ENCODE data around the gene HOXC5.
A peak's percentile ranks its signal among the peaks of the same experiment; 100 is the strongest.
"Not testable (repeated sequence)": the region's sequence is repeated elsewhere in the genome, so short reads cannot be mapped to it uniquely, and the experiment has no call there.

The HOXC5 gene

DNA sequence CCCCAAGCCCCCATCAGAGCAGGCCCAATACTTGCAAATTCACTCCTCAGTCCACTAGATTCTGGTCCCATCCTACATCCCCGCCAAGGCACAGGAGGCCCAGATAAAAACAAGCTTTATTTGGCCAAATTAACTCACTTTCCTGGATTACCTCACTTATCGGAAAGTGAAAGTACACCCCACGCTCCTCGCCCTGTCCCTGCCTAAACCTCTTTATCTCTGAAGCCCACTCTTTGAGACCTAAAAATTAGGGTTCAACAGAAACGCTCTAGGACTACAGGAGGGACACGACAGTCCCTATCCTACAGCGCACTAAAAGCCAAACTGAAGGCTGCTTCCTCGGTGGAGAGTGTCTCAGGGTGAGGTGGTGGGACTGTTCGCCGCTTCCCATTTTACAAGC lies 45.0 kb downstream of the HOXC5 start:
- DNase-seq, result not testable (repeated sequence)

DNA sequence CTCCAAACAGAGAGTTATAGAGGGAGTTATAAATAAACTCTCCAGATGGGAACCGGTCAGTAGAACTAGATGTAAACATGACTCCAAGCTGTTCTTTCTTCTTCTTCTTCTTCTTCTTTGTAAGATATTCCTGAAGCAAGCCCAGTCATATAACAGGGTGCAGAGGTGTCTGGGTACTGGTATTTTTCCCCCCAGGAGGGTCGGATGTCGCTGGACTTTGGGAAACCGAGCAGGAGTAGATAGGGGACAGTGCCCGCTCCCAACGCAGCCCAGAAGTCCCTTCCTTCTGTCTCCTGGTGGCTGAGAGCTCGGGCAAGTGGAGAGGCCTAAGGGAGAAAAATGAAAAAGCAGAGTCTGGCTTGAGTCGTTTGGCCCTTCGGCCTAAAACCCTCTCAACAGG lies 46.3 kb downstream of the HOXC5 start:
- not testable (repeated sequence) for DNase-seq

DNA sequence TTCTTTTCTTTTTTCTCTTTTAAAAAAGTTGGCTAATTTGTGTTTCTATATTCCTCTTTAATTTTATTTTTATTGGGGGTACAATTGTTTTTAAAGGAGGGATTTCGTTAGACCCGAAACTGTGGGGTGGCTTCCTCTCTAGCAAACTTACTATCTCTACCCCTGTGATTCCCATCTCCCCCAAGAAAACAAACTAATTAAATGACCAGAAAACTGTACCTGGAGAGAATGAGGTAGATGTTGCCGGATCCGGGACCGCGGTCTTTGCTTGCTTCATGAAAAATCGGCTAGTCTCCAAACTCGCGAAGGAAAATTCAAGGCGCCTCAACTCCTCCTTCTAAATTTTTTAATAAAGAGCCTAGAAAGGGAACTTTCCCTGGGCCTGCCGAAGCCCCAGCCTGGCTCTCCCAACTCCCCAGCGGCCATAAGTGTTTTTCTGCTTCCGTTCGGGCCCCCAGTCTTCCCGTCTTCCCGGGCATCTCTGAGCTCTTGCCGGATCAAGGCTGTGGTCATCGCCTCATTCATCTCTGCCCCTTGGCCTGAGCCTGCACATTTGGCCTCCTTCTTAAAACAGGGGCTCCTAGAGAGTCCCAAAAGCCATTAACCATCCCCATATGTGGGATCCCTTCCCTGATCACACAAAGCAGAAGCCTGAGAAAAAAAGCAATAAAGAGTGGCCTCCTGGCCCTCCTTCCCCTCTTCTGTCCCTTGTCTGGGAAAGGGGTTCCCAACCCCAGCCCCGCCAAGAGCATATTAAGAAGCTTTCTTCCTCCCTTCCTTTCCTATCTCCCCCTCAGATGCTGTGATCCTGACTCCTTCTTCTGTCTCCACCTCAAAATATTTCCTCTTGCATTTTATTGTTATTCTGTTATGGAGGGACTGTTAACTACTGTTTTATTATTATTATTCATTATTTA lies 47.4 kb downstream of the HOXC5 start:
- DNase-seq, result not testable (repeated sequence)

DNA sequence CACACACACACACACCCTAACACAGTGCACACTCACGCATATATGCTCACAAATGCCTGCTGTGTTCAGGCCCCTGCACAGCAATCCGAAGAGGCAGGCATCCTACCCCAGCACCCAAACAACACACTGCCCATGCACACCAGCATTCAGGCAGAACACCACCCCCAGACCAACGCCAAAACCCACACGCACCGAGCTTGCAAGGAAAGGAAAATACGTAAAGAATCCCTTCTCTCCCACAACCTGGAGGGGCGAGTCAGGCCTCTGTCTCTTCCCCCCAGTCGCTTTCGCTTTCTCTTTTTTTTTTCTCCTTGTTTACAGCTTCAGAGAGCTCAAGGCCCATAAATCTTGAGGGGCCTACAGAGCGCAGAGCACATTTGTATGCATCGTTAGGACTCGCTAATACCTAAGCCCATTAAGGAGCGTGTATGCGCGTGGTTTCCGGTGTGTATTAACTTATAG lies 48.2 kb downstream of the HOXC5 start:
- peak; percentile 32 for DNase-seq

DNA sequence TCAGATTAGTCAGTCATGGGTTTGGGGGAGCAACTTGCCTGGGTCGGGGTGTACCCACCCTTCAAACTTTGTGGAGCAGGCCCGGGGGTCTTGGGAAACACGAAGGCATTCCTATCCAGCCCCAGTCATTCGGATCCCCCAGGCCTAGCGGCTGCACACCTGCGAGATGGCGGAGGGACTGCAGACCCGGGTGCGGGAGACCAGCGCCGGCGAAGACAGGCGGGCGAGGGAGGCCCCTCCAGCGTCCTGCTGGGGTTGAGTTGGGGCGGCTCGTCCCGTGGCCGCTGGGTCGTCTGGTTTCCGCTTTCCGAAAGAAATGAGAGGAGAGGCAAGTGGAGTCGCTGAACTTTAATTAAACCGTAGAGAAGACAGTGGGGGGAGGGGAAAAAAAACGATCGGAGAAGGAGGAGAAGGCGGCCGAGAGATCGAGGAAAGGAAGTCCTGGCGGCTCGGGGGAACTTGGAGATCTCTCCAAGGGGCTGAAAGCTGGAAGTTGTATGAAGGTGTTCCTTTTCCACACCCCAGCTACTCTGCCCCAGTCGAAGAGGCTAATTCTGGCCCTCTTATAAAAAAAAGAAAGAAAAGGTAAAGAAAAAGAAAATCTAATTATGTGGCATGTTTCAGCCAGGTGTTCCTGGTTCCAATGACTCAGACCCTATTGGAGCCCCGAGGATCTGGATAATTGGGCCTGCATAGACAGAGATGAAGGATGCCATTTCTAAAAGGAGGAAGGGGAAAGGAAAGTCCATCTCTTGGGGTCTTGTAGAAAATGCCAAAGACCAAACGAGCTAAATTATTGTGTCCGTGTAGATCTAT lies 48.9 kb downstream of the HOXC5 start:
- DNase-seq, result peak; percentile 52

DNA sequence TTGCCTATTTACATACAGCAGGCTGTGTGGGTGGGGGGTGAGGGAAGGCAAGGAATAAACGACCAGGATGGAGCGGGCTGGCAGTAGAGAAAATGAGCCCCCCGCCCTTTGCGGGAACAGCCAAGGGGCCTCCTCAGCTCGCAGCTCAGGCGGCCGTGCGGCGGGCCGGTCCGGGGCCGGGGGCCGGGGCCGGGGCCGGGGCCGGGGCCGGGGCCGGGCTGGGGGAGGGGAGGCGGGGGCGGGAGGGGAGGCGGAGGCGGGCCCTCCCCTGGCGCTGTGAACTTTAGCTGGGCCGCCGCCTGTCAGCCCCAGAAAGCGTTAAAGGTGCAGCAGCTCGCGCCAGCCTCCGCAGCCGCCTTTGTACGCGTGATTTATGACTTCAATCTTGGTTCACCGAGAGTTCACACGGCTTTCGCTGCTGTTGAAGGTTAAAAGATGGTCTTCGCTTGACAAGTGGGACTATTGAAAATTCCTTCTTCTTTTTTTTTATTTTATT lies 49.6 kb downstream of the HOXC5 start:
- peak; percentile 52 for DNase-seq

All from stimulated activated CD8-positive, alpha-beta memory T cell treated with anti-CD3 and anti-CD28 coated beads, Interleukin-4, amount 100 ng/mL, for 48 hours (primary cell).